ENCODE data around the gene TRDMT1. TPM values are rescaled to one million over a fixed set of nuclear protein-coding genes. Genes with fewer than 3 reads are reported as not detected.

Gene TRDMT1
- total RNA-seq, 2 experiments from 2014 or later: 4.4 to 4.5 TPM

DNA sequence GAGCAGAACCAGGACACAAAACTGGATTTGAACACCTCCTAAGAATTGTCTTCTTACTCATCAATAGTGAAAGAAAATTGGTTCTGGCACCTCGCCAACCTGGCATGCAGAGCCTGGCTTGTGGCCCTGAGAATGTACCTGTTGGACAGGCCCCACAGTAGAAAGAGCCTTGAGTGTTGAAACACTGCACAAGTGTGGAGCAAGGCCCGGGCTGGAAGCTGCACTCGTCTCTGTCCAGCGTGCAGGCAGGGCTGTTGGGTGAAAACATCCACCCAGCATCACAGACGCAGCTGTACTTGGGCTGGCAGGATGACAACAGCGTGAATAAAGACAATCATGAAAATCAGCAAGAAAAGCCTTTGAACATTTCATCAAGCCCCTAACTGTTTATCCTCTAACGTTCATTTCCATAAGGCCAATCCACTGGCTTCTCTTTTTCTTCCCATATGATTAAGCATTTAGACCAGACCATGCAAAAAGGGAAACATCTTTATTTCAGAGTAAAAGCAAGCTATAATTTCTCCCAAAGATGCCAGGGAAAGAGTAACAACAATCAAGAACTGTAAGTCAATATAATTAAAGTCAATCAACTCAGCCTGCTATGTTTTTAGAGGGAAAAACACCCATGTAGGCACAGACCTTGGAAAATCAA, 87.5 kb downstream of the TRDMT1 start:
- DNase-seq (peak; percentile 9), ATAC-seq (no peak)
- CTCF ChIA-PET: no interaction called here
- POLR2A ChIA-PET: interaction anchor here (0.7 kb wide), 1 partner anchor 51 kb away, joined by 3 read pairs; no protein-coding TSS in a partner anchor
- Mint-ChIP-seq H3K27me3 (no peaks in the 10 kb centered on the region), H3K4me1 (ENCODE audit: low read depth) (peaks cover 10% of the 10 kb centered on the region), H3K36me3 (ENCODE audit: low read depth) (no peaks in the 10 kb centered on the region), H3K9me3 (no peaks in the 10 kb centered on the region), H3K27ac (no peak overlapping the region), H3K4me3 (no peak overlapping the region)
- TF ChIP-seq, protein P1, sequence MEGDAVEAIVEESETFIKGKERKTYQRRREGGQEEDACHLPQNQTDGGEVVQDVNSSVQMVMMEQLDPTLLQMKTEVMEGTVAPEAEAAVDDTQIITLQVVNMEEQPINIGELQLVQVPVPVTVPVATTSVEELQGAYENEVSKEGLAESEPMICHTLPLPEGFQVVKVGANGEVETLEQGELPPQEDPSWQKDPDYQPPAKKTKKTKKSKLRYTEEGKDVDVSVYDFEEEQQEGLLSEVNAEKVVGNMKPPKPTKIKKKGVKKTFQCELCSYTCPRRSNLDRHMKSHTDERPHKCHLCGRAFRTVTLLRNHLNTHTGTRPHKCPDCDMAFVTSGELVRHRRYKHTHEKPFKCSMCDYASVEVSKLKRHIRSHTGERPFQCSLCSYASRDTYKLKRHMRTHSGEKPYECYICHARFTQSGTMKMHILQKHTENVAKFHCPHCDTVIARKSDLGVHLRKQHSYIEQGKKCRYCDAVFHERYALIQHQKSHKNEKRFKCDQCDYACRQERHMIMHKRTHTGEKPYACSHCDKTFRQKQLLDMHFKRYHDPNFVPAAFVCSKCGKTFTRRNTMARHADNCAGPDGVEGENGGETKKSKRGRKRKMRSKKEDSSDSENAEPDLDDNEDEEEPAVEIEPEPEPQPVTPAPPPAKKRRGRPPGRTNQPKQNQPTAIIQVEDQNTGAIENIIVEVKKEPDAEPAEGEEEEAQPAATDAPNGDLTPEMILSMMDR (IDR thresholded peaks at IDR 0.05): no peak
- intact Hi-C loops (cut with micrococcal nuclease): no loop called here

DNA sequence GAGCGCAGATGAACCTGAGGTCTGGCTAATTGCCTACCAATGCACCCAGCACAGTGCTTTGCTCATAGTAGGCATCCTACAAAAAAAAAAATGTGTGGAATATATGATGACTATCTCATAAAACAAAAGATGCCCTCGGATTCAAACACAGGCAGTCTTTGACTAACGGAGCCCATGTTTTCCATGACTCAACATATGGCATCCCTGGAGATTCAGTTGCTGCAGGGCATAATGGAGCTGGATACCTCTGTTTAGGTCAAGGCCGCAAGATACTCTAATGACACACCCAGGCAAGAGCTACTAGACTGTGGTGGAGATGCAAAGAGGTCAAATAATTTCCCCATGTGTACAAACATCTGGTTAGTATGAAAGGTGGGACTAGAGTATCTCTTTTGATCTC, 88.1 kb downstream of the TRDMT1 start:
- Mint-ChIP-seq H3K4me1 (ENCODE audit: low read depth) (peaks cover 10% of the 10 kb centered on the region), H3K36me3 (ENCODE audit: low read depth) (no peaks in the 10 kb centered on the region), H3K9me3 (no peaks in the 10 kb centered on the region), H3K4me3 (no peak overlapping the region), H3K27me3 (no peaks in the 10 kb centered on the region), H3K27ac (no peak overlapping the region)
- TF ChIP-seq, protein P1 (IDR thresholded peaks at IDR 0.05): no peak
- ChIA-PET POLR2A (interaction anchor here (0.7 kb wide), 1 partner anchor 50 kb away, joined by 3 read pairs; no protein-coding TSS in a partner anchor), CTCF (no interaction called here)
- DNase-seq (no peak), ATAC-seq (no peak)
- intact Hi-C loops (cut with micrococcal nuclease): no loop called here

DNA sequence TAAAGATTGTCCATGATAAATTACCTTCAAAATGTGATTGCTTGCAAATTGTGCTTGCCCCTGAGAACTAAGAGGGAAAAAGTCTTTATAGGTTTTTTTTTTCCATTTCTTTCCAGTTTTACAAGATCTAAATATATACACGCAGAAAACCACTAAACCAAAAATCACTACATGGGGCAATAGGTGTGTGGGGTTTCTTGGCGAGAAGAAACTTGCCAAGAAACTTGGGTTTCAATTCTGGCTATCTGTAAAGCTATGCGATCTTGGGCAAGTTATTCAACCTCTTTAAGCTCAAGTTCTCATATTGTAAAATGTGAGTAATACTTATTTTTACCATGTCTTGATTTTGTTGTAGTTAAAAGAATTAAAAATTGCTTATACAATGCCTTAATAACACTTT, 88.9 kb downstream of the TRDMT1 start:
- intact Hi-C loops (cut with micrococcal nuclease): no loop called here
- no peak for DNase-seq
- no peak for ATAC-seq
- Mint-ChIP-seq H3K27ac (no peak overlapping the region), H3K9me3 (no peaks in the 10 kb centered on the region), H3K27me3 (no peaks in the 10 kb centered on the region), H3K4me3 (no peak overlapping the region), H3K36me3 (ENCODE audit: low read depth) (no peaks in the 10 kb centered on the region), H3K4me1 (ENCODE audit: low read depth) (peaks cover 10% of the 10 kb centered on the region)
- ChIA-PET CTCF (no interaction called here), POLR2A (interaction anchor here (0.7 kb wide), 1 partner anchor 50 kb away, joined by 3 read pairs; no protein-coding TSS in a partner anchor)
- TF ChIP-seq, protein P1 (IDR thresholded peaks at IDR 0.05): no peak

DNA sequence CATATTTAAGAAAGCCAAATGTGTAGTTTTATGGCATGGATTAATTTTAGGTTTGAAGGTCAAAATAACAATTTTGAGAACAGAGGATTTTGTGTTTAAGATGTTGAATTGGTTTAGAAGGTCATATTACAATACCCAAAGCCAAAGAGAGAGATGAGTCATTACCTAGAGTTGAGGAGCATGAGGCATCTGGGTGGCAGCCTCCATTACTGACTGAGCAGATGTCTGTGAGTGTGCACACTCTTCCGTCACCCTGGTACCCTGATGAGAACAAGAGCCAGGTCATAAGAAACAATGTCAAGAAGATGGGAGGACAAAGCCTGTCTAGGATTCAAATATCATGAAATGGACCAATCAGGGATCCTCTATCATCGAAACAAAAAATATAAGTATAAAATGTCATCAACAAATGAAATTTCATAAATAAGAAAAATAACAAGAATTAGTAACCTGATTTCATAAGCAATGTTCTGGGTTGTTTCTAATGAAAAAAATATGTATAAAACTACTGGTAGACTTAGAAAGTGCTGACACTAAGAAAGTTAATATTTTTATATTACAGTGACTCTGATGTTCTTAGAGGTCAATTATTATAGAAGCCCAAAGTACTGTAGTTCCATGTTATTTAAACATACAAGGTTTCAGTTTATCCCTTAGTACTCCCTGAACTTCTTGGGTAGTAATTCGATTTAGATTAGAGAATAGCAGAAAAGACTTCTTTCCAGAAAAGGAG, 91.8 kb downstream of the TRDMT1 start:
- DNase-seq (peak; percentile 39), ATAC-seq (peak; percentile 88)
- intact Hi-C loops (cut with micrococcal nuclease): no loop called here
- TF ChIP-seq, protein P1 (IDR thresholded peaks at IDR 0.05): no peak
- Mint-ChIP-seq H3K4me3 (no peak overlapping the region), H3K27ac (no peak overlapping the region), H3K36me3 (ENCODE audit: low read depth) (no peaks in the 10 kb centered on the region), H3K9me3 (no peaks in the 10 kb centered on the region), H3K4me1 (ENCODE audit: low read depth) (peaks cover 7% of the 10 kb centered on the region), H3K27me3 (no peaks in the 10 kb centered on the region)
- POLR2A ChIA-PET: no interaction called here
- CTCF ChIA-PET: no interaction called here

DNA sequence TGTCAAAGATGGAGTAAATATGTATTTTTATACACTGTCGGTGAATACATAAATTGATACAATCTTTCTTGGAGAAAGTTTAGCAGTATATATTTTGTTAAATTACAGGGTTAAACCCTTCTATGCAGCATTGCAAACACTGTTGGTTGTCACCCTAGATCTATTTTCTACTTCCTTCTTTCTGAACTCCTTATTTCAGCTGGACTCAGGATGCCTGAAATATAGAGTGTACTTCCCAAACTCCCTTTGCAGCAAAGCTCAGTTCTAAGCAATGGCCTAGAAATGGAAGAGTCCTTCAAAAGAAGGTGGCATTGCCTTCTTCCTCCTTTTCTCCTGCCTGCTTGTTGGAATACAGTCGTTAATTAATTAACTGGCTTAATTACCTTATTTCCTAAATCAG, 92.4 kb downstream of the TRDMT1 start:
- DNase-seq (no peak), ATAC-seq (no peak)
- Mint-ChIP-seq H3K27ac (no peak overlapping the region), H3K27me3 (no peaks in the 10 kb centered on the region), H3K4me1 (ENCODE audit: low read depth) (peaks cover 7% of the 10 kb centered on the region), H3K36me3 (ENCODE audit: low read depth) (no peaks in the 10 kb centered on the region), H3K9me3 (no peaks in the 10 kb centered on the region), H3K4me3 (no peak overlapping the region)
- ChIA-PET POLR2A (no interaction called here), CTCF (no interaction called here)
- intact Hi-C loops (cut with micrococcal nuclease): no loop called here
- TF ChIP-seq, protein P1 (IDR thresholded peaks at IDR 0.05): no peak
